Large intestine (tissue), 3 donors: Measurements from ENCODE around the gene ARAP3. TPM values are rescaled to one million over a fixed set of nuclear protein-coding genes. Genes with fewer than 3 reads are reported as not detected.

Source experiments
- DNase-seq, 2 donors: peaks; one replicate each; pipeline versions ENCODE4 v3.0.0 to v3.0.0-alpha.2; 2013
- H3K27ac ChIP-seq: one replicate; pipeline ENCODE4 v1.5.1; 2013; ENCODE audit warnings: low read length
- H3K27me3 ChIP-seq: 2 replicates; pipeline ENCODE4 v1.6.1; 2013; ENCODE audit warnings: low read length; ENCODE audit not compliant: control insufficient read depth, insufficient read depth
- H3K36me3 ChIP-seq: 2 replicates; pipeline ENCODE4 v1.6.1; 2013; ENCODE audit warnings: low read length; ENCODE audit not compliant: control insufficient read depth, insufficient read depth
- H3K4me1 ChIP-seq: one replicate; pipeline ENCODE4 v1.6.1; 2013; ENCODE audit warnings: low read length; ENCODE audit not compliant: control insufficient read depth, insufficient read depth
- H3K4me3 ChIP-seq: one replicate; pipeline ENCODE4 v1.5.1; 2013; ENCODE audit warnings: low read length
- H3K9me3 ChIP-seq: one replicate; pipeline ENCODE4 v1.6.1; 2013; ENCODE audit warnings: mild to moderate bottlenecking, low read depth, low read length, moderate library complexity; ENCODE audit not compliant: control insufficient read depth
- WGBS: methylation state at CpG from one replicate; pipeline ENCODE4 v1.1.5; 2013; ENCODE audit warnings: low lambda C conversion rate; ENCODE audit not compliant: insufficient coverage; 5-methylcytosine and 5-hydroxymethylcytosine counted together
- polyA plus RNA-seq: library from polyadenylated mRNA; unstranded; fragments of 120-200 nt; gene quantifications from one replicate; pipeline ENCODE4 v1.2.1, GENCODE V29; 2013

The ARAP3 gene
- polyA plus RNA-seq, 1 donor: 17.5 TPM

- WGBS: no CpG with 5 or more reads among the region's 23 CpGs
- DNase-seq: no peak
- Histone ChIP-seq H3K9me3 (no peaks in the 10 kb centered on the region), H3K4me1 (no peaks in the 10 kb centered on the region), H3K36me3 (peaks cover 35% of the 10 kb centered on the region), H3K27ac (no peak overlapping the region), H3K4me3 (no peak overlapping the region), H3K27me3 (no peaks in the 10 kb centered on the region)
Observed at GRCh38 chr5:141672071-141672840, 9.8 kb downstream of the ARAP3 start.

GRCh38 chr5:141669520-141669919 lies 12.5 kb downstream of the ARAP3 start:
- no peak for DNase-seq
- no CpG with 5 or more reads among the region's 4 CpGs for WGBS
- peaks cover 3% of the 10 kb centered on the region for H3K4me1 ChIP-seq
- no peaks in the 10 kb centered on the region for H3K27me3 ChIP-seq
- peaks cover 37% of the 10 kb centered on the region for H3K36me3 ChIP-seq
- no peak overlapping the region for H3K27ac ChIP-seq
- no peak overlapping the region for H3K4me3 ChIP-seq
- H3K9me3 ChIP-seq: no peaks in the 10 kb centered on the region

- H3K27me3 ChIP-seq: no peaks in the 10 kb centered on the region
- no peaks in the 10 kb centered on the region for H3K9me3 ChIP-seq
- H3K27ac ChIP-seq: no peak overlapping the region
- no peak for DNase-seq
- H3K4me3 ChIP-seq: no peak overlapping the region
- peaks cover 3% of the 10 kb centered on the region for H3K4me1 ChIP-seq
- peaks cover 40% of the 10 kb centered on the region for H3K36me3 ChIP-seq
- WGBS: 69% methylated on average over 3 of the region's 8 CpGs
Observed at GRCh38 chr5:141668601-141669265, 13.3 kb downstream of the ARAP3 start.

GRCh38 chr5:141665995-141666940 lies 15.8 kb downstream of the ARAP3 start:
- Histone ChIP-seq H3K9me3 (no peaks in the 10 kb centered on the region), H3K27me3 (no peaks in the 10 kb centered on the region), H3K4me1 (peaks cover 3% of the 10 kb centered on the region), H3K4me3 (no peak overlapping the region), H3K27ac (no peak overlapping the region), H3K36me3 (peaks cover 39% of the 10 kb centered on the region)
- WGBS: 87% methylated on average over 4 of the region's 18 CpGs
- DNase-seq: no peak

- DNase-seq: peak; percentile 61 to 64
- no CpG with 5 or more reads among the region's 13 CpGs for WGBS
- no peaks in the 10 kb centered on the region for H3K27me3 ChIP-seq
- no peak overlapping the region for H3K4me3 ChIP-seq
- H3K36me3 ChIP-seq: peaks cover 30% of the 10 kb centered on the region
- no peaks in the 10 kb centered on the region for H3K9me3 ChIP-seq
- peaks cover 3% of the 10 kb centered on the region for H3K4me1 ChIP-seq
- no peak overlapping the region for H3K27ac ChIP-seq
Observed at GRCh38 chr5:141664733-141665461, 17.1 kb downstream of the ARAP3 start.

- Histone ChIP-seq H3K27me3 (no peaks in the 10 kb centered on the region), H3K4me1 (peaks cover 3% of the 10 kb centered on the region), H3K4me3 (no peak overlapping the region), H3K27ac (no peak overlapping the region), H3K36me3 (peaks cover 23% of the 10 kb centered on the region), H3K9me3 (no peaks in the 10 kb centered on the region)
- DNase-seq: no peak
- WGBS: 100% methylated on average over 3 of the region's 8 CpGs
Observed at GRCh38 chr5:141663506-141663905, 18.5 kb downstream of the ARAP3 start.

GRCh38 chr5:141662028-141662427 lies 20.0 kb downstream of the ARAP3 start:
- peaks cover 27% of the 10 kb centered on the region for H3K36me3 ChIP-seq
- no peak overlapping the region for H3K4me3 ChIP-seq
- no peak for DNase-seq
- H3K27me3 ChIP-seq: no peaks in the 10 kb centered on the region
- H3K4me1 ChIP-seq: peaks cover 3% of the 10 kb centered on the region
- H3K9me3 ChIP-seq: no peaks in the 10 kb centered on the region
- WGBS: no CpG with 5 or more reads among the region's 17 CpGs
- no peak overlapping the region for H3K27ac ChIP-seq

GRCh38 chr5:141657937-141658545 lies 24.0 kb downstream of the ARAP3 start:
- WGBS: 100% methylated on average over 1 of the region's 8 CpGs
- no peaks in the 10 kb centered on the region for H3K9me3 ChIP-seq
- no peak overlapping the region for H3K4me3 ChIP-seq
- no peaks in the 10 kb centered on the region for H3K27me3 ChIP-seq
- peaks cover 42% of the 10 kb centered on the region for H3K36me3 ChIP-seq
- H3K4me1 ChIP-seq: no peaks in the 10 kb centered on the region
- H3K27ac ChIP-seq: no peak overlapping the region
- DNase-seq: no peak

- H3K4me1 ChIP-seq: no peaks in the 10 kb centered on the region
- H3K27me3 ChIP-seq: no peaks in the 10 kb centered on the region
- no peaks in the 10 kb centered on the region for H3K9me3 ChIP-seq
- H3K4me3 ChIP-seq: no peak overlapping the region
- no CpG with 5 or more reads among the region's 1 CpG for WGBS
- peaks cover 41% of the 10 kb centered on the region for H3K36me3 ChIP-seq
- H3K27ac ChIP-seq: no peak overlapping the region
- no peak for DNase-seq
Observed at GRCh38 chr5:141657404-141657803, 24.6 kb downstream of the ARAP3 start.
